Chondrocyte (in vitro differentiated cells): ENCODE results near the gene BCL2. TPM values are rescaled to one million over a fixed set of nuclear protein-coding genes. Genes with fewer than 3 reads are reported as not detected.

ENCODE experiments used
- DNase-seq: peaks from one replicate; pipeline ENCODE4 v3.0.0; 2021; ENCODE audit warnings: mixed read lengths, low spot score
- H3K27ac Mint-ChIP-seq: one replicate; pipeline ENCODE4 v1.8.0; 2021; ENCODE audit warnings: mild to moderate bottlenecking, moderate library complexity, mixed read lengths; ENCODE audit not compliant: unreplicated experiment
- H3K27me3 Mint-ChIP-seq: 2 replicates; pipeline ENCODE4 v1.8.0; 2021; ENCODE audit warnings: low read depth, mixed read lengths
- H3K36me3 Mint-ChIP-seq: 2 replicates; pipeline ENCODE4 v1.8.0; 2021; ENCODE audit warnings: low read depth, mixed read lengths
- H3K4me1 Mint-ChIP-seq: 2 replicates; pipeline ENCODE4 v1.8.0; 2021; ENCODE audit warnings: low read depth, mild to moderate bottlenecking, mixed read lengths
- H3K4me3 Mint-ChIP-seq: one replicate; pipeline ENCODE4 v1.8.0; 2021; ENCODE audit warnings: mild to moderate bottlenecking, moderate library complexity, mixed read lengths; ENCODE audit not compliant: unreplicated experiment
- H3K9me3 Mint-ChIP-seq: 2 replicates; pipeline ENCODE4 v1.8.0; 2021; ENCODE audit warnings: low read depth, mixed read lengths
- total RNA-seq: library from RNA; stranded (reverse); gene quantifications from 3 replicates; pipeline ENCODE4 v1.2.1, GENCODE V29; 2021
- TF ChIP-seq, protein P1 (sequence below): fragments of 200-600 bp; sonication (generic); IDR thresholded peaks from 2 replicates; pipeline ENCODE4 v1.5.0; 2021; ENCODE audit warnings: antibody characterized with exemption, mild to moderate bottlenecking, moderate library complexity

BCL2 gene
- total RNA-seq, 1 donor from 2014 or later: 8.6 TPM

DNA sequence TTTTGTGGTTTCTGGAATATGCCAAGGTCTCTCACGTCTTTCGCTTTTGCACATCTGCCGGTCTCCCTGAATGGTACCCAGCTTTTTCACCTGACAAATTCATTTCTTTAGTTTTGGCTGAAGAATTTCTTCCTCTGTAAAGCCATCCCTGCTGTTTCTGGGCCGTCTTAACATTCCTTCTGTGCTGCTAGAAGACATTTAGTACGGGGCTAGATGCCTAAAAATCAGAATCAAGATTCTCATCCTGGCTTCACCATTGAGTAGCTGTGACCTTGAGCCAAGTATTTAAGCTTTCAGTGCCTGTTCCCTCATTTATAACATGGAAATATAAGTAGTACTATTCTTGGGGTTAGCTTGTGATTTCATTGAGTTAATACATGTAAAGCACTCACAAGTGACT lies 6.4 kb upstream of the BCL2 start:
- Mint-ChIP-seq H3K4me1 (peaks cover 6% of the 10 kb centered on the region), H3K9me3 (no peaks in the 10 kb centered on the region), H3K27ac (no peak overlapping the region), H3K36me3 (peaks cover 5% of the 10 kb centered on the region), H3K4me3 (no peak overlapping the region), H3K27me3 (no peaks in the 10 kb centered on the region)
- TF ChIP-seq, protein P1, sequence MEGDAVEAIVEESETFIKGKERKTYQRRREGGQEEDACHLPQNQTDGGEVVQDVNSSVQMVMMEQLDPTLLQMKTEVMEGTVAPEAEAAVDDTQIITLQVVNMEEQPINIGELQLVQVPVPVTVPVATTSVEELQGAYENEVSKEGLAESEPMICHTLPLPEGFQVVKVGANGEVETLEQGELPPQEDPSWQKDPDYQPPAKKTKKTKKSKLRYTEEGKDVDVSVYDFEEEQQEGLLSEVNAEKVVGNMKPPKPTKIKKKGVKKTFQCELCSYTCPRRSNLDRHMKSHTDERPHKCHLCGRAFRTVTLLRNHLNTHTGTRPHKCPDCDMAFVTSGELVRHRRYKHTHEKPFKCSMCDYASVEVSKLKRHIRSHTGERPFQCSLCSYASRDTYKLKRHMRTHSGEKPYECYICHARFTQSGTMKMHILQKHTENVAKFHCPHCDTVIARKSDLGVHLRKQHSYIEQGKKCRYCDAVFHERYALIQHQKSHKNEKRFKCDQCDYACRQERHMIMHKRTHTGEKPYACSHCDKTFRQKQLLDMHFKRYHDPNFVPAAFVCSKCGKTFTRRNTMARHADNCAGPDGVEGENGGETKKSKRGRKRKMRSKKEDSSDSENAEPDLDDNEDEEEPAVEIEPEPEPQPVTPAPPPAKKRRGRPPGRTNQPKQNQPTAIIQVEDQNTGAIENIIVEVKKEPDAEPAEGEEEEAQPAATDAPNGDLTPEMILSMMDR: no peak
- no peak for DNase-seq

DNA sequence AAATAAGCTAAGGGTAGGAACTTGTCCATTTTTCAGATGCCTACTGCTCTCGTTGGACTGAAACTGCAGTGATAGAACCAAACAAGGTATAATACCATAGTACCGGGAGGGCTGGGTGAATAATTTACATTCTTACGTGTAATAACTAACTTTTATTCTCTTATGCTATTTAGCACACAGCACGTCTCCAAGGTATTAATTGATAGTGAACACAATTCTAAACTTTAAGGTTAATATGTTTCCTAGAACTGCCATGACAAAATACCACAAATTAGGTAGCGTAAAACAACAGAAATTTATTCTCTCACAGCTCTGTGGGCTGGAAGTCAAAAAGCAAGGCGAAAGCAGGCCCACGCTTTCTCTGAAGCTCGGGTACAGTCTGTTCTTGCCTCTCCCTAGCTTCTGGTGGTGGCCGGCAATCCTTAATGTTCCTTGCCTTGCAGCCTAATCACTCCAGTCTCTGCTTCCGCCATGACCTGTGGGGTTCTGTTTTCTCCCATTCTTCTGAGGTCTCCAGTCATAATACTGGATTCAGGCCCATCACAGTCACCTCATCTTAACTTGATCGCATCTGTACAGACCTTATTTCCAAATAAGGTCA lies 5.6 kb upstream of the BCL2 start:
- H3K27ac Mint-ChIP-seq: no peak overlapping the region
- H3K27me3 Mint-ChIP-seq: no peaks in the 10 kb centered on the region
- peaks cover under 1% of the 10 kb centered on the region for H3K36me3 Mint-ChIP-seq
- no peaks in the 10 kb centered on the region for H3K9me3 Mint-ChIP-seq
- H3K4me3 Mint-ChIP-seq: no peak overlapping the region
- TF ChIP-seq, protein P1: no peak
- DNase-seq: no peak
- peaks cover 6% of the 10 kb centered on the region for H3K4me1 Mint-ChIP-seq

DNA sequence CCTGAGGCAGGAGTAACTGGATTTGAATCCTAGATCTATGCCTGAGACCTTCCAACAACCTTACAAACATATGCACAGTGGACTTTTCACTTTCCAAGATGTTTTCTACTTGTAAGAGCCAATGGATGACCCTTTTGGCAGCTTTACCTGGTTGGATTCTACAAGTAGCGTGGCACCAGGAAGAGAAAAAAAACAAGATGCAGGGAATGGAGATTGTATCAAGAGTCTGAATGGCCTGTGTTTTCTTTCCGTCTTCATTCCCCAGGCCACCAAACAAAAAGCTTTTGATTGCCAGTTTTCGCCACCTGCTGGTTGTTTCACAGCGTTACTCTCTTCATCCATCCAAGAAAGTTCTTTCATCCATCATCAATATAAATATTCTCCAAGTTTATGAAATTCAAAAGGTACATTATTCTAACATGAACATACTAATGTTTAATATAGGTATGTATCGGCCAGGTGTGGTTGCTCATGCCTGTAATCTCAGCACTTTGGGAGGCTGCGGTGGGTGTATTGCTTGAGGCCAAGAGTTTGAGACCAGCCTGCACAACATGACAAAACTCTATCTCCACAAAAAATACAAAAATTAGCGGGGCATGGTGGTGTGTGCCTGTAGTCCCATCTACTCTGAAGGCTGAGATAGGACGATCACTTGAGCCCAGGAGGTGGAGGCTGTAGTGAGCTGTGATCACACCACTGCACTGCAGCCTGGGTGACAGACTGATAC lies 3.5 kb upstream of the BCL2 start:
- TF ChIP-seq, protein P1: peak; percentile 95
- H3K27me3 Mint-ChIP-seq: no peaks in the 10 kb centered on the region
- H3K4me3 Mint-ChIP-seq: no peak overlapping the region
- H3K27ac Mint-ChIP-seq: no peak overlapping the region
- peaks cover 17% of the 10 kb centered on the region for H3K4me1 Mint-ChIP-seq
- no peak for DNase-seq
- no peaks in the 10 kb centered on the region for H3K36me3 Mint-ChIP-seq
- no peaks in the 10 kb centered on the region for H3K9me3 Mint-ChIP-seq

DNA sequence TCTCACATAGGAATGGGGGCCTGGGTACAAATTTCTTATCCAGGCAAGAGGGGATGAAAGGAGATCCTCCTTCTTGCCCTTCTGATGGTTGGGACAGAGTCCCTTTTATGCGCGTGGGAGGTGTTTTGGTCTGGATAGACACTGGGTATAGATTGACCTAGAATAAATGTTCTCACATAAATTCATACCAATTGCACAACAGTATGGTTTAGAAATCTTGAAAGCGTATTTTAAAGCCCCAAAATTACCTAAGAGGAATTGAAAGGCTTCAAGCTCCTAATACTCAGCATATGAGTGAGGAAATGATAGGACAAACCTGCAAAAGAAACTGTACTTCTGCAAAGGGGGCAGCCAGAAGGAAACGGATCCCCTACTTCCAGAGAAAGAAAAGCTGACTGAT lies 2.6 kb upstream of the BCL2 start:
- H3K4me1 Mint-ChIP-seq: peaks cover 26% of the 10 kb centered on the region
- H3K27me3 Mint-ChIP-seq: no peaks in the 10 kb centered on the region

DNA sequence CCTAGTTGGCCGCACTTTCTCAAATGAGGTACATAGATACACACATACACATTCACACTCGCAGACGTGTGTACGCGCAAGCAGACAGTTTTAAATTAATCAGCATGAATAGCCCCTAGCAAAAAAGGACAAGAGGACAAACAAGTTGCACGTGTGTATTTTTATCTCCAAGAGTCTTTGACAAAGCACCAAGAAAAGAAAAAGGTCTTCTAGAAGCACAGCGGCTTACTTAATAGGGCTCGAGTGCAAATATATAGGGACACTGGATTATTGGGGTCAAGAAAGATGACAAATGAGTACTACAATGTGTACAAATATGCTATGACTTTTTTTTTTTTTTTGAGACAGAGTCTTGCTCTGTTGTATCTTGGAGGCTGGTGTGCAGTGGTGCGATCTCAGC lies 1.7 kb upstream of the BCL2 start:
- Mint-ChIP-seq H3K4me1 (peaks cover 35% of the 10 kb centered on the region), H3K27me3 (no peaks in the 10 kb centered on the region), H3K27ac (no peak overlapping the region), H3K4me3 (no peak overlapping the region), H3K36me3 (no peaks in the 10 kb centered on the region), H3K9me3 (no peaks in the 10 kb centered on the region)
- no peak for DNase-seq
- TF ChIP-seq, protein P1: no peak

More for the DNA sequence above, 2.6 kb upstream of the BCL2 start:
- Mint-ChIP-seq H3K9me3 (no peaks in the 10 kb centered on the region), H3K27ac (no peak overlapping the region), H3K4me3 (no peak overlapping the region), H3K36me3 (no peaks in the 10 kb centered on the region)
- TF ChIP-seq, protein P1: no peak
- no peak for DNase-seq
